GM19467 (cell line): ENCODE results near the gene CASZ1.

Experiments used
- ATAC-seq: cut with Tn5 transposase; IDR thresholded peaks from one replicate; pipeline ENCODE4 v1.9.1; 2021; ENCODE audit warnings: mild to moderate bottlenecking, moderate library complexity; ENCODE audit not compliant: unreplicated experiment

The CASZ1 gene

GRCh38 chr1:10799726-10800125, 3.3 kb upstream of the CASZ1 start:
- ATAC-seq = no peak

- no peak for ATAC-seq
These were observed 997 bp downstream of the CASZ1 start for GRCh38 chr1:10795276-10796021.

GRCh38 chr1:10794724-10795275, 1.6 kb downstream of the CASZ1 start:
- ATAC-seq = no peak

- ATAC-seq = no peak
These were observed 3.3 kb downstream of the CASZ1 start for GRCh38 chr1:10793129-10793651.

GRCh38 chr1:10791105-10791951, 5.1 kb downstream of the CASZ1 start:
- no peak for ATAC-seq

GRCh38 chr1:10789803-10790702, 6.4 kb downstream of the CASZ1 start:
- ATAC-seq = no peak

- ATAC-seq = no peak
These were observed 7.2 kb downstream of the CASZ1 start for GRCh38 chr1:10789047-10789791.

GRCh38 chr1:10788592-10789006, 7.8 kb downstream of the CASZ1 start:
- no peak for ATAC-seq

GRCh38 chr1:10787286-10787685, 9.2 kb downstream of the CASZ1 start:
- ATAC-seq = no peak

GRCh38 chr1:10785728-10786638, 10.5 kb downstream of the CASZ1 start:
- no peak for ATAC-seq

GRCh38 chr1:10784998-10785727, 11.3 kb downstream of the CASZ1 start:
- ATAC-seq = no peak

GRCh38 chr1:10782491-10783244, 13.8 kb downstream of the CASZ1 start:
- ATAC-seq = no peak

GRCh38 chr1:10781137-10781536, 15.3 kb downstream of the CASZ1 start:
- no peak for ATAC-seq

GRCh38 chr1:10779841-10780240, 16.6 kb downstream of the CASZ1 start:
- no peak for ATAC-seq

GRCh38 chr1:10779201-10779600, 17.2 kb downstream of the CASZ1 start:
- no peak for ATAC-seq

- no peak for ATAC-seq
These were observed 17.8 kb downstream of the CASZ1 start for GRCh38 chr1:10778640-10779039.

GRCh38 chr1:10777749-10778574, 18.5 kb downstream of the CASZ1 start:
- no peak for ATAC-seq
